ENCODE measurements around the gene PTPRCAP. TPM values are rescaled to one million over a fixed set of nuclear protein-coding genes. Genes with fewer than 3 reads are reported as not detected.
"Not testable (repeated sequence)": the region's sequence is repeated elsewhere in the genome, so short reads cannot be mapped to it uniquely, and the experiment has no call there.

PTPRCAP gene
- polyA plus RNA-seq (ENCODE audit: insufficient read length in 3 of 3) = 1 to 10 TPM; 2.1 to 3.6 (median 2.9) TPM
- long read RNA-seq, donor 1, partial matches to known transcripts = 0 of 1 reads
- long read RNA-seq, donor 1, other reads (novel, unspliced or antisense) = 0 of 1 reads
- long read RNA-seq, donor 2, partial matches to known transcripts = 0 of 4 reads
- long read RNA-seq, donor 2, other reads (novel, unspliced or antisense) = 0 of 4 reads
- long read RNA-seq, donor 3, partial matches to known transcripts = 0 of 1 reads
- long read RNA-seq, donor 3, other reads (novel, unspliced or antisense) = 0 of 1 reads
- long read RNA-seq, donor 4, partial matches to known transcripts = 0 of 1 reads
- long read RNA-seq, donor 4, other reads (novel, unspliced or antisense) = 0 of 1 reads
- long read RNA-seq, donor 5, partial matches to known transcripts = 0 of 1 reads
- long read RNA-seq, donor 5, other reads (novel, unspliced or antisense) = 0 of 1 reads
- long read RNA-seq, donor 6, partial matches to known transcripts = 0 of 1 reads
- long read RNA-seq, donor 6, other reads (novel, unspliced or antisense) = 0 of 1 reads
- long read RNA-seq, donor 7, partial matches to known transcripts = 0 of 2 reads
- long read RNA-seq, donor 7, other reads (novel, unspliced or antisense) = 0 of 2 reads
- long read RNA-seq, donor 8, partial matches to known transcripts = 0 of 1 reads
- long read RNA-seq, donor 8, other reads (novel, unspliced or antisense) = 0 of 1 reads
- long read RNA-seq, donor 9, partial matches to known transcripts = 0 of 3 reads
- long read RNA-seq, donor 9, other reads (novel, unspliced or antisense) = 0 of 3 reads
- long read RNA-seq, donor 10, partial matches to known transcripts = 0 of 1 reads
- long read RNA-seq, donor 10, other reads (novel, unspliced or antisense) = 0 of 1 reads
- long read RNA-seq, donor 11, partial matches to known transcripts = 0 of 1 reads
- long read RNA-seq, donor 11, other reads (novel, unspliced or antisense) = 0 of 1 reads
- long read RNA-seq, donor 12, partial matches to known transcripts = 0 of 2 reads
- long read RNA-seq, donor 12, other reads (novel, unspliced or antisense) = 0 of 2 reads
- long read RNA-seq, donor 13 = 0 reads
- long read RNA-seq, donor 14 = 0 reads
- long read RNA-seq, donor 15, partial matches to known transcripts = 6 of 9 reads
- long read RNA-seq, donor 15, other reads (novel, unspliced or antisense) = 0 of 9 reads
- long read RNA-seq, donor 16, partial matches to known transcripts = 0 of 2 reads
- long read RNA-seq, donor 16, other reads (novel, unspliced or antisense) = 0 of 2 reads

DNA sequence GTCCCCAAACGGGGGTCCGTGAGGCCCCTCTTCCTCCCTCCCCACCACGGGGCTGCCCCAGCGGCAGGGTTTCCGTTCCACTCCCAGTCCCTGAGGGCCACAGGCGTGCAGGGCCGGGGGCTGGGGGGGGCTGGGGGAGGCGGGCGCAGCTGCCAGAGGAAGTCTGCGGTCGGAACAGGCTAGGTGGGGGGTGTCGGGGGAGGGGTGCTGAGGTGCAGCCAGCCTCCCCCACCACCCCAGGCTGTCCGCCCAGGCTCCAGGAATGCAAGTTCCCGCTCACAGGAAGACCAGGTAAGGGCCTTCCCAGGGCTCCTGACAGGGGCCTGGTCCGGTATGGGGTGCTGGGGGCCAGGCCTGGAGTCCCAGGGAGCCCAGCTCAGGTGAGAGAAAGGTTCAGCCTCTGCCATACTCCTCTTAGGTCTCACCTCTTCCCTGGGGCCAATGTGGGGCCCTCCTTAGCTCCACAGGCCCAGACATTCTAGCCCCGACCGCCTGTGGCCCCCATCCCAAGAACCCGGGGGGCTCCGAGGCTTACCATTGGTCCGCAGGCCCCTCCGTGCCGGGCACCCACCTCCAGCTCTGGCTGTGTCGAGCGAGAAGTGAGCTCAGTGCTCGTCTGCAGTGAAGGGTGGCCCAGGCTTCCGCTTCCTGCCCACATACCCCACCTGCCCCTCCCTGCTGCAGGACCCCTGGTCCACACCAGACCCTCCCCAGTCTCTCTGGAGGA lies at the start of gene PTPRCAP:
Gene PTPRCAP (minus strand): TSS at position 601 of the 727 bp plus-strand sequence. CDS start 63 bp downstream, at position 538.
- DNase-seq = no peak

DNA sequence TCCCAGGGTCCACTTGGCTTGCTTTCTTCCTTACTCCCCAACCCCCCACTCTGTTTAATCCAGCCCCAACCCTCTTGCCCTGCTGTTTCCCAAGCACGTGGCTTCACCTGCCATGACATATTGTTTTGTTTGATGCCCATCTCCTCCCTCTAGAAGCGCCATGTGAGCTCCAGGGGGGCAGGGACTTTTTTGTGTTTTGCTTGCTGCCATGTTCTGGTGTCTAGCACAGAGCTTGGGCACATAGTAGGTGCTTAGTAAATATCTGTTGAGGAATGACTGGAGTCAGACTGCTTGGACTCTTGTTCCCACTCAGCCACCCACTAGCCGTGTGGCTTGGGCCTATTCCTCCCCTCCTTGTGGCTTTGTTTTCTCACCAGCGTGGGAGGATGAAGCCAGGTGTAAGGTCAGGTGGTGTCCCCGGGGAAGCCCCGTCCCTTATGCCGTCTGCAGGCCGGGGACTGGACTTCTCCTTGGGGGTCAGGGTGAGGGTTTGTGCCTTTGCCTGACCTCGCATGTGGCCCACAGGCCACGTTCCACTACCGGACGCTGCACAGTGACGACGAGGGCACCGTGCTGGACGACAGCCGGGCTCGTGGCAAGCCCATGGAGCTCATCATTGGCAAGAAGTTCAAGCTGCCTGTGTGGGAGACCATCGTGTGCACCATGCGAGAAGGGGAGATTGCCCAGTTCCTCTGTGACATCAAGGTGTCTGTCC lies 49.2 kb upstream of the PTPRCAP start:
- DNase-seq = no peak

DNA sequence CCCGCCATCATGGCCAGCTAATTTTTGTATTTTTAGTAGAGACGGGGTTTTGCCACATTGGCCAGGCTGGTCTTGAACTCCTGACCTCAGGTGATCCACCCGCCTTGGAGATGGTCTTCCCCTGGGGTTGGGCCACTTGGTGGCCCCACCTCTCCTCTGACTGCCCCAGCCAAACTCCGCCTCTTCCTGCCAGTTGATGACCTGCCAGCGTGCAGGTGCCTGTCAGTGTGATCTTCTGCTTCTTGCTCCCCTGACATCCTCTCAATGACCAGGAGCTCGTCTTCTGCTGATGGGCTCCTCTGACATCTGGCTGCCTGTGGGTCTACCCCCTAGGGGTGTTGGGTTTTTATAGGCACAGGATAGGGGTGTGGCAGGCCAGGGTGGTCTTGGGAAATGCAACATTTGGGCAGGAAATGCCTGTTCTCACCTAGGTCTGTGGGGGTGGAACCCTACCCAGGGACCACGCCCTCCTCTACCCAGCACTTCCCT lies 48.4 kb upstream of the PTPRCAP start:
- not testable (repeated sequence) for DNase-seq

DNA sequence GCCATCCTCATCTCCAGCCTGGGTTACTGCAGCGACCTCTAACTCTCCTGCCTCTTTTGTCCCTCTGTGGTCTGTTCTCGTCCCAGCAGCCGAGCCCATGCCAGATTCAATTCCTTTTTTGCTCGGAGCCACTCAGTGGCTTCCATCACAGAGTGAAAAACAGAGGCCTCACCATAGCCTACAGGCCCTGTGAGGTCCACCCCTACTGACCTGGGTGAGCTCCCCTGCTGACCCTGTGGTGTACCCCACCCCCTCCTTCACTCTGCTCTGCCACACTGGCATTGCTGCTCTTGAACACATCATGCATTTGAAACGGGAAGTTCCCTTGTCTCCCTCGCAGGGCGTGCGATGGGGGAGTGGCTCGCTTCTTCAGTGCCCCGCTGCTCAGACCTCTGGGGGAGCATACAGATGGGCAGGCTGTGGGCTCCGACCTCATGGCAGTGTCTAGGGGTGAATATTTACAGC lies 47.4 kb upstream of the PTPRCAP start:
- DNase-seq = no peak

DNA sequence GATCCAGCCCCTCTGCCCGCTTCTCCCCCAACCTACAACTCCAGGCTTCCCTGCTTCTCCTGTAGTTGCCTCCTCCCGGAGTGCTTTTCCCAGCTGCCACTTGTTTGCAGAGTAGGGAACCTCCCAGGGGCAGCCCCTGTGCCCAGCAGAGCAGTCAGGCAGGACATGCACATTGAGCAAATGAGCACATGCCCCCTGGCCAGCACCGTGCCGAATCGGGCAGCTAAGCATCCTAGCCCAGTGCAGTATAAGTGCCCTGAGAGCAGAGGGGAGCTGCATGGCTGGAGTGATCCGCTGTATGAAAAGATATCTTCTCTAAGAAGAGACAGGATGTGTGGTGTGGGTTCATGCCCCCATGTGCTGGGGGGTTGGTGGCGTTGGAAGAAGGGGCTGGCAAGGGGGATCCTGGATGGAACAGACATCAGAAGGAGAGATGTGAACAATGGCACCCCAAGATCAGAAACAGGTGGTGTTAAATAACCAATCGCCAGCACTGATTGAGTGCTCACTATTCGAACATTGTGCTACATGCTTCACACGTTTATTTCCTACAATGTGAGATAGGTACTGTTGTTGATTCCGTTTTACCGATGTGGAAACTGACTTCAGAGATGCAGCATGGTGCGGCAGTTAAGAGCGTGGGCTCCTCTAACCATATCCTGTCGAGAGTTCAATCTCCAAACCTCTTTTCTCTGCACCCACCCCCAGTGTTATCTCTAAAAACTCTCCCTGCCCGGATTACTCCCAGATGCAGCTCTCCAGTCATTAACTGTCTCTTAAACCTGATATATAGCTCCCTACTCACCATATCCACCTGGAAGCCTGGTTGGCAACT lies 46.6 kb upstream of the PTPRCAP start:
- peak; percentile 28 for DNase-seq

DNA sequence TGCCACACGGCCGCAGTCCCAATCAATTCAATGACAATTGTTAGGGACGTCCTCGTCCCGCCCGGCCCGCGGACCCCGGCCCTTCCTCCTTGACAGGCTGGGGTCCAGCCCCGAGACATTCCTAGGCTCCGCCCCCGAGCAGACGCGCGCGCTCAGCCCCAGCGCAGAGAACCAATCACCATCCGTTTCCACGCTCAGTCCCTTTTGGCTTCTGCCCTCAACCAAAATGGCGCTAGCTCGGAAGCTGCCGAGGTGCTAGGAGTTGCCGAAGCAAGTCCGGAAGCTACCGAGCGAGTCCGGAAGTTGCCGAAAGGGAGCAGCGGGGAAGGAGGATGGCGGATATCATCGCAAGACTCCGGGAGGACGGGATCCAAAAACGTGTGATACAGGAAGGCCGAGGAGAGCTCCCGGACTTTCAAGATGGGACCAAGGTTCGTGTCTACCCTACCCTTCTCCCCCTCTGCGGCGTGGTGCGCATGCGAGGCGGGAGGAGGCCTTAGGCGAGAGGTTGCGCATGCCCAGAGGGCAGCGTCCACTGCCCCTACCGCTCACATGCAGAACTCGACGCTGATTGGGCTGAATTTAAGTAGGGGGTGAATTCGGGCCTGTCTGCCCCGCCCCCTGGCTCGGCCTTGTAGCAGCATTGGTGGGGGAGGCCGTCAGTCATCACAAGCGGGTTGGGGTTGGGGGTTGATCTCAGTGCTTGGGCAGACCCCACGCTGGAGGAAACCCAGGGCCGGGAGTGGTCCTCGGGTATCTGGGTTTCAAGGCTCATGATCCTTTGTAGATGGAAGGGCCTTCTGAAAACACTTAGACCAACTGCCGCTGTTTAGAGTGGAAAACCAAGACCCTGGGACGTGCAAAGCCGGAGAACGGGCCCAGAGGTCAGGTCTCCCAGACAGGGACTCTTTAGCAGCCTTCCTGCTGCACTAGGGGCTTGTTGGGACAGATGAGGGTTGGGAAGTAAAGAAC lies 45.6 kb upstream of the PTPRCAP start, which contains the start of gene AIP:
Gene AIP (plus strand): TSS at position 200 of the 972 bp plus-strand sequence. CDS start 133 bp downstream, at position 333.
- DNase-seq = peak; percentile 99

GRCh38 chr11:67482275-67482826 lies 44.9 kb upstream of the PTPRCAP start:
- no peak for DNase-seq

- not testable (repeated sequence) for DNase-seq
Measured at GRCh38 chr11:67477344-67478050, 40.0 kb upstream of the PTPRCAP start.

DNA sequence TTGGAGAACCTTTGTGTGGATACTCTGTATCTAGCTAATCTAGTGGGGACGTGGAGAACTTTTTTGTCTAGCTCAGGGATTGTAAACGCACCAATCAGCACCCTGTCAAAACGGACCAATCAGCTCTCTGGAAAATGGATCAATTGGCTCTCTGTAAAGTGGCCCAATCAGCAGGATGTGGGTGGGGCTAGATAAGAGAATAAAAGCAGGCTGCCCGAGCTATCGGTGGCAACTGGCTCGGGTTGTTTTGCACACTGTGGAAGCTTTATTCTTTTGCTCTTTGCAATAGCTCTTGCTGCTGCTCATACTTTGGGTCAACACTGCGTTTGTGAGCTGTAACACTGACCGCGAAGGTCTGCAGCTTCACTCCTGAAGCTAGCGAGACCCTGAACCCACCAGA lies 39.2 kb upstream of the PTPRCAP start:
- not testable (repeated sequence) for DNase-seq

- no peak for DNase-seq
Measured at GRCh38 chr11:67472882-67473281, 35.4 kb upstream of the PTPRCAP start.

- DNase-seq = no peak
Measured at GRCh38 chr11:67470337-67471002, 33.0 kb upstream of the PTPRCAP start.

- DNase-seq = no peak
Measured at GRCh38 chr11:67469508-67469811, 32.0 kb upstream of the PTPRCAP start.

- DNase-seq = peak; percentile 91
Measured at GRCh38 chr11:67468759-67469507, 31.5 kb upstream of the PTPRCAP start, which contains the start of gene TMEM134. Gene TMEM134 (minus strand): TSS chr11:67469251. CDS start chr11:67469192, 59 bp downstream.

- no peak for DNase-seq
Measured at GRCh38 chr11:67468456-67468758, 30.9 kb upstream of the PTPRCAP start.

GRCh38 chr11:67468056-67468455 lies 30.6 kb upstream of the PTPRCAP start:
- no peak for DNase-seq
